ENCODE results near the gene NPVF. TPM values are rescaled to one million over a fixed set of nuclear protein-coding genes. Genes with fewer than 3 reads are reported as not detected.

NPVF gene
- total RNA-seq, 2 donors from 2014 or later, result not detected

DNA sequence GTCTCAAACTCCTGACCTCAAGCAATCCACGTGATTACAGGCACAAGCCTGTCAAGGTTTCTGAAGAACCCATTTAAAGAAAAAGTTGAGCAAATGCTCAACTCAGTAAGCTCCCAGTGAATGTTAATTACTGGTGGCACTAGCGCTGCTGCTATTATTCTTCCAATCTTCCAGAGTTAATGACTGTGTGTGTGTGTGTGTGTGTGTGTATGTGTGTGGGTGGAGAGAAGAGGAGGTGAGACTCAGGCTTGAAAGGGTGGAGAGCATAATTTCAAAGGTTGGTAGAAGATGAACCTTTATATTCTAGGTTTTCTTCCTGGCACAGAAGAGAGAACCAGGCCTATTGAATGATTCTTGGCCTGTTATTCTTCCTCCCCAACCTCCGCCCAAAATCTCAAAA lies 11.6 kb upstream of the NPVF start:
- no peak for ATAC-seq
- Histone ChIP-seq H3K27me3 (no peaks in the 10 kb centered on the region), H3K4me3 (no peak overlapping the region), H3K4me1 (no peaks in the 10 kb centered on the region), H3K27ac (no peak overlapping the region), H3K36me3 (replicated peaks in 1 of 2; ENCODE audit: insufficient read depth in 1 of 2, low read depth in 2 of 2) (no peaks in the 10 kb centered on the region), H3K9me3 (no peaks in the 10 kb centered on the region)
- TF ChIP-seq POLR2A (IDR thresholded peaks at IDR 0.05), result no peak
- TF ChIP-seq, protein P1, sequence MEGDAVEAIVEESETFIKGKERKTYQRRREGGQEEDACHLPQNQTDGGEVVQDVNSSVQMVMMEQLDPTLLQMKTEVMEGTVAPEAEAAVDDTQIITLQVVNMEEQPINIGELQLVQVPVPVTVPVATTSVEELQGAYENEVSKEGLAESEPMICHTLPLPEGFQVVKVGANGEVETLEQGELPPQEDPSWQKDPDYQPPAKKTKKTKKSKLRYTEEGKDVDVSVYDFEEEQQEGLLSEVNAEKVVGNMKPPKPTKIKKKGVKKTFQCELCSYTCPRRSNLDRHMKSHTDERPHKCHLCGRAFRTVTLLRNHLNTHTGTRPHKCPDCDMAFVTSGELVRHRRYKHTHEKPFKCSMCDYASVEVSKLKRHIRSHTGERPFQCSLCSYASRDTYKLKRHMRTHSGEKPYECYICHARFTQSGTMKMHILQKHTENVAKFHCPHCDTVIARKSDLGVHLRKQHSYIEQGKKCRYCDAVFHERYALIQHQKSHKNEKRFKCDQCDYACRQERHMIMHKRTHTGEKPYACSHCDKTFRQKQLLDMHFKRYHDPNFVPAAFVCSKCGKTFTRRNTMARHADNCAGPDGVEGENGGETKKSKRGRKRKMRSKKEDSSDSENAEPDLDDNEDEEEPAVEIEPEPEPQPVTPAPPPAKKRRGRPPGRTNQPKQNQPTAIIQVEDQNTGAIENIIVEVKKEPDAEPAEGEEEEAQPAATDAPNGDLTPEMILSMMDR (IDR thresholded peaks at IDR 0.05), result no peak
- no peak for DNase-seq
- intact Hi-C loops (cut with DNase I), result no loop called here
- 66 to 80% methylated on average over 3 of the region's 3 CpGs for WGBS, 2 donors

DNA sequence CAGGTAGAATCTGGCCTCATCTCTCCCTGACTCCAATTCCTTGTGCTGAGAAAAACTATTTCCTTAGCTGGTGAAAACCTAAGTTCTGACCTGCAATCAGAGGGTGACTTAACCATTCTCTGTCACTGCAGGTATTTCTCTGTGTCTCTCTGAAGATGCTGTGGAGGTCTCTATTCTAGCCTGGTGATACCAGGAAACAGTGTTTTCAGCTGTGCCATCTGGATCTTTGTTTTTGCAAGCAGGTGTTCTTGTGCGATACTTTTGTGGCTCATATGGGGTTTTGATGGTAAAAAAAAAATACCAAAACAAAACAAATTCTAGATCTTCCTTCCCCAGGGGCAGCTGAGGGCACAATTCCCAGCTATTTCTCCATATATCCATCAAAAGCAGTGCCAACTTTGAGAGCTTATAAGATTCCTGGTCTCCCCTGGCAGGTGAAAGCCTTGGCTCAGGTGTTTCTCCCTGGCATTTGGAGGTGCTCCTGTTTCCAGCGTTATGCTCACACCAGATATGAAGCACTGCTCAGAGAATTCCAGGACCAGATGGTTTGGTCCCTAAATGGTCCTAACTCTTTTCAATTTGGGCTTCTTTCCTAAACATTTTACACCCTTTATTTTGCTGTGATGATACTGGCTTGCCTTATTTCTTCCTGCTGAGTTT lies 9.9 kb upstream of the NPVF start:
- TF ChIP-seq, protein P1 (IDR thresholded peaks at IDR 0.05), result no peak
- no peak for TF ChIP-seq POLR2A (IDR thresholded peaks at IDR 0.05)
- DNase-seq, result no peak
- 53 to 77% methylated on average over 2 of the region's 2 CpGs for WGBS, 2 donors
- Histone ChIP-seq H3K36me3 (replicated peaks in 1 of 2; ENCODE audit: insufficient read depth in 1 of 2, low read depth in 2 of 2) (no peaks in the 10 kb centered on the region), H3K4me1 (no peaks in the 10 kb centered on the region), H3K4me3 (no peak overlapping the region), H3K27ac (no peak overlapping the region), H3K27me3 (no peaks in the 10 kb centered on the region), H3K9me3 (no peaks in the 10 kb centered on the region)
- intact Hi-C loops (cut with DNase I), result no loop called here
- ATAC-seq, result no peak

DNA sequence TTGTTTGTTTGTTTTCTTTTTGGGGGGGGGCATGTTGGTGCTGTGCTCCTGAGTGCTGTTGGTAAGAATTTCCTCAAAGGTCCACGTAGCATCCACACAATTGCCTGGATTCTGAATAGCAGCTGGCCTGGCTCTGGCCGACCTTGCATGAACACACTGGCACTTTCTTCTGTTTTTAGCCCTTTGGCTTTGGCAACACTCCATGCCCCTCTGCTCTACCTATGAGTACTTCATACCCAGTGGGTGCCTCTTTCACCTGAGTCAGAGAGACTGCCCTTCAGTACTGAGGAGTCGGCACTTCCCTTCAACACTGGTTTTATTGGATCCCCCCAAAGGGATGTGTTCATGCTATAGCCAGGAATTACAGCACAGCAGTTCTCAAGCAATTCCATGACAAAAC lies 7.2 kb upstream of the NPVF start:
- no peak overlapping the region for H3K27ac ChIP-seq
- ATAC-seq, result no peak
- DNase-seq, result no peak
- intact Hi-C loops (cut with DNase I), result no loop called here
- no peak overlapping the region for H3K4me3 ChIP-seq
- H3K4me1 ChIP-seq, result no peaks in the 10 kb centered on the region
- no peaks in the 10 kb centered on the region for H3K9me3 ChIP-seq
- 85% methylated on average over 3 of the region's 3 CpGs for WGBS, 2 donors
- no peaks in the 10 kb centered on the region for H3K36me3 ChIP-seq (replicated peaks in 1 of 2; ENCODE audit: insufficient read depth in 1 of 2, low read depth in 2 of 2)
- TF ChIP-seq, protein P1 (IDR thresholded peaks at IDR 0.05), result no peak
- TF ChIP-seq POLR2A (IDR thresholded peaks at IDR 0.05), result no peak
- H3K27me3 ChIP-seq, result no peaks in the 10 kb centered on the region

DNA sequence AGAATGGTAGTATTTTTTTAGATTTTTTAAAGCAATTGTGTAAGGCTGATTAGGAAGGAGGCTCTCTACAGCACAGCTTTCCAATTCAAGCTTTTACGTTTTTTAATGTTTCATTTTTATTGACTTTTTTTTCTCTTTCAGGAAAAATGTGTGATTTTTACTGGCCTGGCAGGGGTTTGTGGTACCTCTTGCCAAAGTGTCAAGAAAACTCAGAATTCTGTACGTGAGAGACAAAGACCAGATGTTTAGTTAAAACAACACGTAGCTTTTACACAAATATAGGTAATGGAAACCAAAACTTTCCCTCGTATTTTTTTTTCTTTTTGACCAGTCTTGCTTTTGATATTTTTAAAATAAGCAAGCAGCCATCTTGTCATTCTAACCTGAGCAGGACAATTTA lies 6.0 kb upstream of the NPVF start:
- DNase-seq, result no peak
- Histone ChIP-seq H3K27me3 (no peaks in the 10 kb centered on the region), H3K9me3 (no peaks in the 10 kb centered on the region), H3K27ac (no peak overlapping the region), H3K4me1 (no peaks in the 10 kb centered on the region), H3K4me3 (no peak overlapping the region), H3K36me3 (replicated peaks in 1 of 2; ENCODE audit: insufficient read depth in 1 of 2, low read depth in 2 of 2) (no peaks in the 10 kb centered on the region)
- TF ChIP-seq, protein P1 (IDR thresholded peaks at IDR 0.05), result no peak
- TF ChIP-seq POLR2A (IDR thresholded peaks at IDR 0.05), result no peak
- intact Hi-C loops (cut with DNase I), result no loop called here
- 44 to 58% methylated on average over 4 of the region's 4 CpGs for WGBS, 2 donors
- no peak for ATAC-seq

DNA sequence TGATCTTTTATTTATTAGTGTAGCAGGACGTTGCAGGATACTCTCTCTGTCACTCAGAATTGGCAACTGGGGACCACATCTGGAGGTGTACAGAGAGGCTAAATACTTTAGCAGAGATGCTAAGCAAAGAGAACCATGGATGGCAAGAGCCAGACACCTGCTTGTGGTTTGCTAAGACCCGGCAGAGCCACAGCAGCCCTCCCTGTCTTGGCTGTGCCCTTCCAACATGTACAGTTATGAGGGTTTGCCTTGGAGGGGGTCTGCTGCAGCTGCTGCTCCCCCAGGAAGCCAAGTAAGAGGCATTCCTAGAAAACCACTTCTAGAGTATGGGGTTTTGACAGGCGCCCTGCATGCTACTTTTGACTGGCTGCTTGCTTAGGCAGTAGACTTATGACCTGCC lies 5.1 kb downstream of the NPVF start:
- Histone ChIP-seq H3K27me3 (no peaks in the 10 kb centered on the region), H3K4me3 (no peak overlapping the region), H3K4me1 (no peaks in the 10 kb centered on the region), H3K27ac (no peak overlapping the region), H3K9me3 (no peaks in the 10 kb centered on the region), H3K36me3 (replicated peaks in 1 of 2; ENCODE audit: insufficient read depth in 1 of 2, low read depth in 2 of 2) (no peaks in the 10 kb centered on the region)
- WGBS, 2 donors, result 71 to 73% methylated on average over 3 of the region's 3 CpGs
- intact Hi-C loops (cut with DNase I), result no loop called here
- TF ChIP-seq, protein P1 (IDR thresholded peaks at IDR 0.05), result no peak
- no peak for DNase-seq
- ATAC-seq, result no peak
